ENCODE measurements around the gene HS1BP3.

The HS1BP3 gene

DNA sequence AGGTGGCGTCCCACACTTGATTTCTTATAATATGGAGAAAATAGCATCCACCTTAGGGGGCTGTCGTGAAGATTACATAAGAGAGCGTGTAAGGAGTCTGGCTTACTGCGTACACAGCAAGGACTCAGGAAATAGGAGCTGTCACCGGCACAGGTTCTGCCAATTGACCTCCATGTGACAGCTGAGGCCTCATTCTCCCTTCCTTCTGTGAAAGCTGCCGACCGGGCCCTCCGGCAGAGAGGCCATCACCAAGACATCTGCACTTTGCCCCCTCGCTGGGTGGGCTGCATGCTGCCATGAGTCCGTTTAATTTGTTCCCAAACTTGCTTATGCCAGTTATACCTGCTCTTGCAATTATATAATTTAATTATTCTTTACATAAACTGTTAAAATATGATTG lies 27.7 kb downstream of the HS1BP3 start:
- H3K27ac ChIP-seq (ENCODE audit: low read length), result no peak overlapping the region
- peaks cover 5% of the 10 kb centered on the region; the same call in 1 of the 2 replicates for H3K36me3 ChIP-seq (ENCODE audit: insufficient read depth, low read depth, low read length)
- H3K4me1 ChIP-seq (ENCODE audit: insufficient read depth, low read length), result no peaks in the 10 kb centered on the region
- no peaks in the 10 kb centered on the region for H3K9me3 ChIP-seq (ENCODE audit: insufficient read depth, low read depth, low read length)
- no peak overlapping the region for H3K9ac ChIP-seq (ENCODE audit: low read depth, low read length)
- H3K27me3 ChIP-seq (ENCODE audit: insufficient read depth, low read length), result no peaks in the 10 kb centered on the region
- H3K4me3 ChIP-seq (ENCODE audit: low read length), result no peak overlapping the region

- H3K9me3 ChIP-seq (ENCODE audit: insufficient read depth, low read depth, low read length), result no peaks in the 10 kb centered on the region
- H3K9ac ChIP-seq (ENCODE audit: low read depth, low read length), result no peak overlapping the region
- H3K4me1 ChIP-seq (ENCODE audit: insufficient read depth, low read length), result no peaks in the 10 kb centered on the region
- no peak overlapping the region for H3K27ac ChIP-seq (ENCODE audit: low read length)
- no peaks in the 10 kb centered on the region for H3K27me3 ChIP-seq (ENCODE audit: insufficient read depth, low read length)
- no peak overlapping the region for H3K4me3 ChIP-seq (ENCODE audit: low read length)
- H3K36me3 ChIP-seq (ENCODE audit: insufficient read depth, low read depth, low read length), result peaks cover 5% of the 10 kb centered on the region; the same call in 1 of the 2 replicates
Measured at GRCh38 chr2:20622731-20623130, 28.2 kb downstream of the HS1BP3 start.

DNA sequence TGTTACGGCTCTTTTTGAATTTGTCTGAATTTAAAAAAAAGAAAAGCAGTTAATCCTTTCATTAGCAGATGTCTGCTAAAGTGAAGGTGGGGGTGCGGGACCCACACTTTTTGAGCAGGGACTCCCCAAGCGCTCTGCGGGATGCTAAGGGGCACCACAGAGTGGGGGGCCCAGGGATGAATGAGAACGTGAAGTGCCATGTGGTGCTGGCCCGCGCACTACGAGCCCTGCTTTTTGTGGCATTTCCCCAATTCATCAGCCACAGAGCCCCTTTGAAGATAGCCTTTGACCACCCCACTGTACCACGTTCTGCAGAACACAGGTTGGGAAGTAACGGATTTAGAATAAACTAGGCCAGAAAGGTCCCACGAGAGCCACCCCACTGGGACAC lies 28.6 kb downstream of the HS1BP3 start:
- Histone ChIP-seq H3K36me3 (ENCODE audit: insufficient read depth, low read depth, low read length) (peaks cover 5% of the 10 kb centered on the region; the same call in 1 of the 2 replicates), H3K27me3 (ENCODE audit: insufficient read depth, low read length) (no peaks in the 10 kb centered on the region), H3K4me3 (ENCODE audit: low read length) (no peak overlapping the region), H3K9ac (ENCODE audit: low read depth, low read length) (no peak overlapping the region), H3K27ac (ENCODE audit: low read length) (no peak overlapping the region), H3K9me3 (ENCODE audit: insufficient read depth, low read depth, low read length) (no peaks in the 10 kb centered on the region), H3K4me1 (ENCODE audit: insufficient read depth, low read length) (no peaks in the 10 kb centered on the region; the same call in 1 of the 2 replicates)

- Histone ChIP-seq H3K27me3 (ENCODE audit: insufficient read depth, low read length) (no peaks in the 10 kb centered on the region), H3K9ac (ENCODE audit: low read depth, low read length) (no peak overlapping the region), H3K36me3 (ENCODE audit: insufficient read depth, low read depth, low read length) (peaks cover 5% of the 10 kb centered on the region; the same call in 1 of the 2 replicates), H3K4me3 (ENCODE audit: low read length) (no peak overlapping the region), H3K4me1 (ENCODE audit: insufficient read depth, low read length) (no peaks in the 10 kb centered on the region; the same call in 1 of the 2 replicates), H3K9me3 (ENCODE audit: insufficient read depth, low read depth, low read length) (no peaks in the 10 kb centered on the region), H3K27ac (ENCODE audit: low read length) (no peak overlapping the region)
Measured at GRCh38 chr2:20621366-20622295, 29.3 kb downstream of the HS1BP3 start.

DNA sequence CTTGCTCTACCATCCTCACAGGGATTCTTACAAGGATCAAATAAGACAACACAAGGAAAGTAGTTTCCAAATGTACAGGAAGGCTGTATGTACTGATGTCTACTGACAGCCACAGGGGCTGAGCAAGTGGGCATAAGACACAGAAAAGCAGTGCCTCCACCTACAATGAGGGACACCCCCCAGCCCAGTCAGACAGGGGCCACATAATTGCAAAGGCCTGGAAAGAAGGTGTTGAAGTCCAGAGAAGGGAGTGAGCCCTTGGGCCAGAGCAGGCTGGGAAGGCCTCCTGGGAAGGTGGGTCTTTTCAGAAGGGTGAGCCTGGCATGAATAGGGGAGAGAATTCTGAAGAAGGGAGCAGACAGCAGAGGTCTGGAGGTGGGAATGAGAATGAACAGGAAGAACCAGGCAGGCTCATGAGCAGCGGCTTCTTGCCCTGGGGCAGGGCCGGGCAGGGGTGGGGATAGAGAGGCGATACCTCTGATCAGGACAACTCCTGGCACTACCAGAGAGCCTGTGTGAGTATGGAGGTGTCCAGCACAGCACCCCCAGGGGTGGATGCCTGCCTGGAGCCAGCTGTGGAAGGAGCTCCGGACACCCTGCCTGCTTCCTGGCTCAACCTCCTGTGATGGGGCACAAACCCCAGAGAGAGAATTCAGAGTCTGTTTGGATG lies 30.1 kb downstream of the HS1BP3 start:
- no peaks in the 10 kb centered on the region; the same call in 1 of the 2 replicates for H3K4me1 ChIP-seq (ENCODE audit: insufficient read depth, low read length)

GRCh38 chr2:20620271-20620681 lies 30.6 kb downstream of the HS1BP3 start:
- Histone ChIP-seq H3K27me3 (ENCODE audit: insufficient read depth, low read length) (no peaks in the 10 kb centered on the region), H3K4me3 (ENCODE audit: low read length) (no peak overlapping the region), H3K4me1 (ENCODE audit: insufficient read depth, low read length) (no peaks in the 10 kb centered on the region; the same call in 1 of the 2 replicates), H3K9ac (ENCODE audit: low read depth, low read length) (no peak overlapping the region), H3K36me3 (ENCODE audit: insufficient read depth, low read depth, low read length) (peaks cover 5% of the 10 kb centered on the region; the same call in 1 of the 2 replicates), H3K27ac (ENCODE audit: low read length) (no peak overlapping the region), H3K9me3 (ENCODE audit: insufficient read depth, low read depth, low read length) (no peaks in the 10 kb centered on the region)

More for the DNA sequence above, 30.1 kb downstream of the HS1BP3 start:
- no peak overlapping the region for H3K4me3 ChIP-seq (ENCODE audit: low read length)
- H3K9me3 ChIP-seq (ENCODE audit: insufficient read depth, low read depth, low read length), result no peaks in the 10 kb centered on the region
- H3K36me3 ChIP-seq (ENCODE audit: insufficient read depth, low read depth, low read length), result peaks cover 5% of the 10 kb centered on the region; the same call in 1 of the 2 replicates
- H3K27ac ChIP-seq (ENCODE audit: low read length), result no peak overlapping the region
- no peak overlapping the region for H3K9ac ChIP-seq (ENCODE audit: low read depth, low read length)
- H3K27me3 ChIP-seq (ENCODE audit: insufficient read depth, low read length), result no peaks in the 10 kb centered on the region

DNA sequence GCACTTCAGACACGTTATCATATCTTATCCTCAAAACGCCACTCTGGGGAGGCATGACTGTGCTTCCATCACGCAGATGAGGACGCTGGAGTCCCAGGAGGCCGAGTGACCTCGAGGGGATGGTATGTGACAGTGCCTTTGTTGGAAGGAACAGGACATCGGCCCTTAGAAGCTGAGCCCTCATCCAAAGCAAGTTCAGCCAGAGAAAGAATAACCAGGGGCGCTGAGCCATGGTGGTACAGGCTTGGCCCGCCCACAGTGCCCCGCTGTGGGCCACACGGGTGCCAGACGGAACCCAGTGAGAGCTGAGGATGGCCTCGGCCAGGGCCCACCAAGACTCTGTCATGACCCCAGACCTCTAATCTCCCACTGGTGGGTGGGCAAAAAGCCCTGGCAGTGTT lies 31.3 kb downstream of the HS1BP3 start:
- H3K9ac ChIP-seq (ENCODE audit: low read depth, low read length), result no peak overlapping the region
- H3K4me3 ChIP-seq (ENCODE audit: low read length), result no peak overlapping the region
- no peaks in the 10 kb centered on the region for H3K9me3 ChIP-seq (ENCODE audit: insufficient read depth, low read depth, low read length)
- no peak overlapping the region for H3K27ac ChIP-seq (ENCODE audit: low read length)
- no peaks in the 10 kb centered on the region for H3K27me3 ChIP-seq (ENCODE audit: insufficient read depth, low read length)
- H3K36me3 ChIP-seq (ENCODE audit: insufficient read depth, low read depth, low read length), result peaks cover 5% of the 10 kb centered on the region; the same call in 1 of the 2 replicates
- peaks cover 3% of the 10 kb centered on the region; the same call in 1 of the 2 replicates for H3K4me1 ChIP-seq (ENCODE audit: insufficient read depth, low read length)

- Histone ChIP-seq H3K36me3 (ENCODE audit: insufficient read depth, low read depth, low read length) (no peaks in the 10 kb centered on the region), H3K4me1 (ENCODE audit: insufficient read depth, low read length) (peaks cover 8% of the 10 kb centered on the region), H3K27me3 (ENCODE audit: insufficient read depth, low read length) (no peaks in the 10 kb centered on the region), H3K4me3 (ENCODE audit: low read length) (no peak overlapping the region), H3K27ac (ENCODE audit: low read length) (no peak overlapping the region), H3K9ac (ENCODE audit: low read depth, low read length) (no peak overlapping the region), H3K9me3 (ENCODE audit: insufficient read depth, low read depth, low read length) (no peaks in the 10 kb centered on the region)
Measured at GRCh38 chr2:20618886-20619521, 31.9 kb downstream of the HS1BP3 start.

GRCh38 chr2:20618468-20618885 lies 32.4 kb downstream of the HS1BP3 start:
- H3K27ac ChIP-seq (ENCODE audit: low read length), result no peak overlapping the region
- no peaks in the 10 kb centered on the region for H3K27me3 ChIP-seq (ENCODE audit: insufficient read depth, low read length)
- H3K36me3 ChIP-seq (ENCODE audit: insufficient read depth, low read depth, low read length), result no peaks in the 10 kb centered on the region
- H3K4me1 ChIP-seq (ENCODE audit: insufficient read depth, low read length), result peaks cover 11% of the 10 kb centered on the region
- H3K9ac ChIP-seq (ENCODE audit: low read depth, low read length), result no peak overlapping the region
- H3K4me3 ChIP-seq (ENCODE audit: low read length), result no peak overlapping the region
- H3K9me3 ChIP-seq (ENCODE audit: insufficient read depth, low read depth, low read length), result no peaks in the 10 kb centered on the region

- Histone ChIP-seq H3K27ac (ENCODE audit: low read length) (no peak overlapping the region), H3K36me3 (ENCODE audit: insufficient read depth, low read depth, low read length) (no peaks in the 10 kb centered on the region), H3K9ac (ENCODE audit: low read depth, low read length) (no peak overlapping the region), H3K4me1 (ENCODE audit: insufficient read depth, low read length) (peaks cover 11% of the 10 kb centered on the region), H3K27me3 (ENCODE audit: insufficient read depth, low read length) (no peaks in the 10 kb centered on the region; the same call in 1 of the 2 replicates), H3K4me3 (ENCODE audit: low read length) (no peak overlapping the region), H3K9me3 (ENCODE audit: insufficient read depth, low read depth, low read length) (no peaks in the 10 kb centered on the region)
Measured at GRCh38 chr2:20617892-20618467, 32.9 kb downstream of the HS1BP3 start.

GRCh38 chr2:20617081-20617575 lies 33.8 kb downstream of the HS1BP3 start:
- Histone ChIP-seq H3K27me3 (ENCODE audit: insufficient read depth, low read length) (no peaks in the 10 kb centered on the region; the same call in 1 of the 2 replicates), H3K4me1 (ENCODE audit: insufficient read depth, low read length) (peaks cover 11% of the 10 kb centered on the region), H3K27ac (ENCODE audit: low read length) (no peak overlapping the region), H3K4me3 (ENCODE audit: low read length) (no peak overlapping the region), H3K36me3 (ENCODE audit: insufficient read depth, low read depth, low read length) (no peaks in the 10 kb centered on the region), H3K9ac (ENCODE audit: low read depth, low read length) (no peak overlapping the region), H3K9me3 (ENCODE audit: insufficient read depth, low read depth, low read length) (no peaks in the 10 kb centered on the region)
